ENCODE measurements around the gene SLC37A1.

The SLC37A1 gene

GRCh38 chr21:42565206-42565810 lies 51.7 kb downstream of the SLC37A1 start:
- no peak for FAIRE-seq

GRCh38 chr21:42565886-42566523 lies 52.4 kb downstream of the SLC37A1 start:
- FAIRE-seq = no peak

- FAIRE-seq = no peak
These were observed 53.0 kb downstream of the SLC37A1 start for GRCh38 chr21:42566524-42567213.

GRCh38 chr21:42567214-42567555 lies 53.5 kb downstream of the SLC37A1 start:
- no peak for FAIRE-seq

- FAIRE-seq = no peak
These were observed 54.2 kb downstream of the SLC37A1 start for GRCh38 chr21:42567861-42568260.

GRCh38 chr21:42568376-42568775 lies 54.7 kb downstream of the SLC37A1 start:
- FAIRE-seq = no peak

- no peak for FAIRE-seq
These were observed 55.4 kb downstream of the SLC37A1 start for GRCh38 chr21:42568866-42569731.

GRCh38 chr21:42569732-42570301 lies 56.2 kb downstream of the SLC37A1 start:
- FAIRE-seq = no peak

- no peak for FAIRE-seq
These were observed 56.7 kb downstream of the SLC37A1 start for GRCh38 chr21:42570362-42570761.

GRCh38 chr21:42570841-42571387 lies 57.3 kb downstream of the SLC37A1 start:
- FAIRE-seq = no peak

- FAIRE-seq = no peak
These were observed 57.9 kb downstream of the SLC37A1 start for GRCh38 chr21:42571391-42572150.

GRCh38 chr21:42572906-42573495 lies 59.3 kb downstream of the SLC37A1 start:
- FAIRE-seq = no peak

- no peak for FAIRE-seq
These were observed 60.8 kb downstream of the SLC37A1 start for GRCh38 chr21:42574234-42575027.

GRCh38 chr21:42575111-42575510 lies 61.5 kb downstream of the SLC37A1 start:
- no peak for FAIRE-seq

GRCh38 chr21:42576639-42577038 lies 63.0 kb downstream of the SLC37A1 start:
- no peak for FAIRE-seq

GRCh38 chr21:42578034-42578433 lies 64.4 kb downstream of the SLC37A1 start:
- FAIRE-seq = no peak

- FAIRE-seq = no peak
These were observed 65.2 kb downstream of the SLC37A1 start for GRCh38 chr21:42578761-42579415.

GRCh38 chr21:42579456-42580075 lies 65.9 kb downstream of the SLC37A1 start:
- FAIRE-seq = no peak

- FAIRE-seq = no peak
These were observed 66.6 kb downstream of the SLC37A1 start for GRCh38 chr21:42580076-42580792.
